SH-SY5Y (cell line): ENCODE data around the gene PSMF1.

Experiments
- GATA2 ChIP-seq: IDR thresholded peaks from 2 replicates; pipeline ENCODE4 v1.6.1; 2011; ENCODE audit warnings: mild to moderate bottlenecking, low read depth, low read length
- GATA3 ChIP-seq: IDR thresholded peaks from 2 replicates; pipeline ENCODE4 v1.6.1; 2011; ENCODE audit warnings: low read depth, mild to moderate bottlenecking, low read length, moderate library complexity

GRCh38 chr20:1103751-1104150, 14.7 kb upstream of the PSMF1 start:
- no peak for TF ChIP-seq GATA3
- no peak for TF ChIP-seq GATA2
